Measurements from ENCODE around the gene PLA2G4D. TPM values are rescaled to one million over a fixed set of nuclear protein-coding genes. Genes with fewer than 3 reads are reported as not detected.

Gene PLA2G4D
- total RNA-seq, 1 experiment from 2014 or later: 0.24 TPM

DNA sequence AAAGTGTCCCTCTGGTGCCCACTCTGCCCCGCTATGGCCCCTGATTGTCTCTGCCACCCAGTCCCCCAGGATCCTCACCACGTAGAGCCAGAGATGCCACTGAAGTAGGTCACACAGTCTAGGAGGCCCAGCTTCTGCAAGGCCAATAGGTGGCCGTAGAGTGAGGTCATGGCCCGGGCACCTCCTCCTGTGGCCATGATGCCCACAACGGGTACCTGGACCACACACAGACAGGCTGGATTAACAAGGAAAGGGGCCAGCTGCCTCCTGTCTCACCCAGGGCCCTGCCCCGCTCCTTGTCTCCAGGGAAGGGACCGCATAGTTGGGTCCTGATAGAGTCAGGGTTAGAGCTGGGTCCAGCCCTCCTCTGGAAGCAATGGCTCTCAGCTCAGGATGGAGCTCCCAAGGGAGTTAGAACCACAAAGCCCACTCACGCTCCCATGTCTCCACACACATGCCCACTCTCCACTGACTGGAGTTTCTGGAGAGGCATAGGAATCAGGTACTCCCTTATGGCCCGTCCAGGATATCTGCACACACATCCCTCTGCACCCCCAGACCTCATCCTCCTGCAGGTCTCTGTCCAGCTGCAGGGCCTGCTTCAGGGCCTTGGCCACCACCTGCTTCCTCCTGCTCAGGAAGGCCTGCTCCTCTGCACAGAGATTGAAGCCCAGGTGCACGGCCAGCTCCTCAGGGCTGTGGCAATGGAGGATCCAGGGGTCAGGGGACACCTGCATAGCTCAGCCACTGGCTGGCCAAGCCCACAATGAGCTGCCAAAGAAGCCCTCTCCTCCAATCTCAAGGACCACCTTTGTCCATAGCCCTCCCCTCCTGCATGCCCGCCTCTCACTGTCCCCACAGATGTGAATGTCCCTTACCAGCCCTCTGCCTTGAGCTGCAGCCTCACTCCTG, 13.2 kb downstream of the PLA2G4D start (continued):
- TF ChIP-seq, protein P1, sequence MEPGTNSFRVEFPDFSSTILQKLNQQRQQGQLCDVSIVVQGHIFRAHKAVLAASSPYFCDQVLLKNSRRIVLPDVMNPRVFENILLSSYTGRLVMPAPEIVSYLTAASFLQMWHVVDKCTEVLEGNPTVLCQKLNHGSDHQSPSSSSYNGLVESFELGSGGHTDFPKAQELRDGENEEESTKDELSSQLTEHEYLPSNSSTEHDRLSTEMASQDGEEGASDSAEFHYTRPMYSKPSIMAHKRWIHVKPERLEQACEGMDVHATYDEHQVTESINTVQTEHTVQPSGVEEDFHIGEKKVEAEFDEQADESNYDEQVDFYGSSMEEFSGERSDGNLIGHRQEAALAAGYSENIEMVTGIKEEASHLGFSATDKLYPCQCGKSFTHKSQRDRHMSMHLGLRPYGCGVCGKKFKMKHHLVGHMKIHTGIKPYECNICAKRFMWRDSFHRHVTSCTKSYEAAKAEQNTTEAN (CRISPR knock-in tag; IDR thresholded peaks at IDR 0.05): no peak
- TF ChIP-seq, protein P2, sequence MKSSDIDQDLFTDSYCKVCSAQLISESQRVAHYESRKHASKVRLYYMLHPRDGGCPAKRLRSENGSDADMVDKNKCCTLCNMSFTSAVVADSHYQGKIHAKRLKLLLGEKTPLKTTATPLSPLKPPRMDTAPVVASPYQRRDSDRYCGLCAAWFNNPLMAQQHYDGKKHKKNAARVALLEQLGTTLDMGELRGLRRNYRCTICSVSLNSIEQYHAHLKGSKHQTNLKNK (CRISPR knock-in tag; IDR thresholded peaks at IDR 0.05): no peak
- TF ChIP-seq, protein P3, sequence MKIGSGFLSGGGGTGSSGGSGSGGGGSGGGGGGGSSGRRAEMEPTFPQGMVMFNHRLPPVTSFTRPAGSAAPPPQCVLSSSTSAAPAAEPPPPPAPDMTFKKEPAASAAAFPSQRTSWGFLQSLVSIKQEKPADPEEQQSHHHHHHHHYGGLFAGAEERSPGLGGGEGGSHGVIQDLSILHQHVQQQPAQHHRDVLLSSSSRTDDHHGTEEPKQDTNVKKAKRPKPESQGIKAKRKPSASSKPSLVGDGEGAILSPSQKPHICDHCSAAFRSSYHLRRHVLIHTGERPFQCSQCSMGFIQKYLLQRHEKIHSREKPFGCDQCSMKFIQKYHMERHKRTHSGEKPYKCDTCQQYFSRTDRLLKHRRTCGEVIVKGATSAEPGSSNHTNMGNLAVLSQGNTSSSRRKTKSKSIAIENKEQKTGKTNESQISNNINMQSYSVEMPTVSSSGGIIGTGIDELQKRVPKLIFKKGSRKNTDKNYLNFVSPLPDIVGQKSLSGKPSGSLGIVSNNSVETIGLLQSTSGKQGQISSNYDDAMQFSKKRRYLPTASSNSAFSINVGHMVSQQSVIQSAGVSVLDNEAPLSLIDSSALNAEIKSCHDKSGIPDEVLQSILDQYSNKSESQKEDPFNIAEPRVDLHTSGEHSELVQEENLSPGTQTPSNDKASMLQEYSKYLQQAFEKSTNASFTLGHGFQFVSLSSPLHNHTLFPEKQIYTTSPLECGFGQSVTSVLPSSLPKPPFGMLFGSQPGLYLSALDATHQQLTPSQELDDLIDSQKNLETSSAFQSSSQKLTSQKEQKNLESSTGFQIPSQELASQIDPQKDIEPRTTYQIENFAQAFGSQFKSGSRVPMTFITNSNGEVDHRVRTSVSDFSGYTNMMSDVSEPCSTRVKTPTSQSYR (CRISPR knock-in tag; IDR thresholded peaks at IDR 0.05): no peak
- TF ChIP-seq, protein P4, sequence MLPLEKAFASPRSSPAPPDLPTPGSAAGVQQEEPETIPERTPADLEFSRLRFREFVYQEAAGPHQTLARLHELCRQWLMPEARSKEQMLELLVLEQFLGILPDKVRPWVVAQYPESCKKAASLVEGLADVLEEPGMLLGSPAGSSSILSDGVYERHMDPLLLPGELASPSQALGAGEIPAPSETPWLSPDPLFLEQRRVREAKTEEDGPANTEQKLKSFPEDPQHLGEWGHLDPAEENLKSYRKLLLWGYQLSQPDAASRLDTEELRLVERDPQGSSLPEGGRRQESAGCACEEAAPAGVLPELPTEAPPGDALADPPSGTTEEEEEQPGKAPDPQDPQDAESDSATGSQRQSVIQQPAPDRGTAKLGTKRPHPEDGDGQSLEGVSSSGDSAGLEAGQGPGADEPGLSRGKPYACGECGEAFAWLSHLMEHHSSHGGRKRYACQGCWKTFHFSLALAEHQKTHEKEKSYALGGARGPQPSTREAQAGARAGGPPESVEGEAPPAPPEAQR (CRISPR knock-in tag; IDR thresholded peaks at IDR 0.05): no peak
- no peak for TF ChIP-seq GRHL2 (CRISPR knock-in tag; IDR thresholded peaks at IDR 0.05; ENCODE audit: insufficient replicate concordance, severe bottlenecking)
- no peak for TF ChIP-seq NFE2L1 (CRISPR knock-in tag; IDR thresholded peaks at IDR 0.05)
- TF ChIP-seq FOXP1 (CRISPR knock-in tag; IDR thresholded peaks at IDR 0.05; ENCODE audit: borderline replicate concordance): no peak
- TF ChIP-seq, protein P5, sequence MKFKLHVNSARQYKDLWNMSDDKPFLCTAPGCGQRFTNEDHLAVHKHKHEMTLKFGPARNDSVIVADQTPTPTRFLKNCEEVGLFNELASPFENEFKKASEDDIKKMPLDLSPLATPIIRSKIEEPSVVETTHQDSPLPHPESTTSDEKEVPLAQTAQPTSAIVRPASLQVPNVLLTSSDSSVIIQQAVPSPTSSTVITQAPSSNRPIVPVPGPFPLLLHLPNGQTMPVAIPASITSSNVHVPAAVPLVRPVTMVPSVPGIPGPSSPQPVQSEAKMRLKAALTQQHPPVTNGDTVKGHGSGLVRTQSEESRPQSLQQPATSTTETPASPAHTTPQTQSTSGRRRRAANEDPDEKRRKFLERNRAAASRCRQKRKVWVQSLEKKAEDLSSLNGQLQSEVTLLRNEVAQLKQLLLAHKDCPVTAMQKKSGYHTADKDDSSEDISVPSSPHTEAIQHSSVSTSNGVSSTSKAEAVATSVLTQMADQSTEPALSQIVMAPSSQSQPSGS (CRISPR knock-in tag; IDR thresholded peaks at IDR 0.05; ENCODE audit: borderline replicate concordance, low read depth): no peak
- no peak for TF ChIP-seq TP53 (CRISPR knock-in tag; IDR thresholded peaks at IDR 0.05)

DNA sequence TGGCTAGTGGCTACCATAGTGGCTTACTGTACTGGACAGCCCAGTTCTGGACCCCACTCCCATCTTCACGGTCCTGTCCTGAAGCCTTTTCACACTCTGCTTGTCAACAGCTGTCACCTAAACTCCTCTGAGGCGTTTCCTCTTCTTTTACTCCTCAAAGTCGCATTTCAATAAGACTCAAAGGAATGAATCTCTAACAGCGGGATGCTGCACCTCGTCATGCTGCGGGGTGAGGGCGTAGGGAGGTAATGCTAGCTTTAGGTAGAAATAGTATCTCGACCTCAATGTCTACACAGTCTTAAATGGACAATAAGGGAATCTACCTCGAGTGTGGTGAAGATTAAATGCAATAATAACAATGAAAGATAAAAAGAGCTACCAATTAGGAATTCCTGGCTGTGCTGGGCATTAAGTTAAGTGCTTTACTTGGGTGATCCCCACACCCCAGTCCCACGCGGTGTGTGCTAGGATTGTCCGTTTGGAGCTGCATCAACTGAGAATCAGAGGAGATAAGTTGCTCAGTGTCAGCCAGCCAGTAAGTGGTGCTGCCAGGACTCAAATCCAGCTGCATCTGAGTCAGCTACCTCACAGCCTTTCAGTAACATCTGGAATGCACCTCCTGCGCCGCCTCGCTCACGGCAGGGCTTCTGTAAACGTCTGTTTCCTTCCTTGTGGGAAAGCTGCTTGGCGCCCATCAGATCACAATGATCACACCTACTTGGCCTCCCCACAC, 14.0 kb downstream of the PLA2G4D start:
- no peaks in the 10 kb centered on the region for H3K9me3 Mint-ChIP-seq
- H3K27me3 Mint-ChIP-seq (ENCODE audit: low read depth): no peaks in the 10 kb centered on the region
- H3K4me1 Mint-ChIP-seq: peaks cover 33% of the 10 kb centered on the region
- DNase-seq (ENCODE audit: low spot score) (no peak), ATAC-seq (peak; percentile 14; the same call in 1 of the 2 replicates)
- CTCF ChIA-PET: interaction anchor here (0.9 to 10.6 kb wide), 14 partner anchors 7 to 305 kb away, joined by 3 to 164 read pairs (median 5); partner anchors contain the start of genes PLA2G4D and SPTBN5
- POLR2A ChIA-PET: interaction anchor here (0.7 kb wide), 1 partner anchor 91 kb away, joined by 3 read pairs; no protein-coding TSS in a partner anchor
- TF ChIP-seq NR3C1 (CRISPR knock-in tag; conservative IDR thresholded peaks at IDR 0.05; ENCODE audit: low read depth): no peak
- no peaks in the 10 kb centered on the region for H3K36me3 Mint-ChIP-seq
- H3K4me3 Mint-ChIP-seq: peak overlapping the region; percentile 21; the same call in 1 of the 2 replicates
- no peak overlapping the region for H3K27ac Mint-ChIP-seq

DNA sequence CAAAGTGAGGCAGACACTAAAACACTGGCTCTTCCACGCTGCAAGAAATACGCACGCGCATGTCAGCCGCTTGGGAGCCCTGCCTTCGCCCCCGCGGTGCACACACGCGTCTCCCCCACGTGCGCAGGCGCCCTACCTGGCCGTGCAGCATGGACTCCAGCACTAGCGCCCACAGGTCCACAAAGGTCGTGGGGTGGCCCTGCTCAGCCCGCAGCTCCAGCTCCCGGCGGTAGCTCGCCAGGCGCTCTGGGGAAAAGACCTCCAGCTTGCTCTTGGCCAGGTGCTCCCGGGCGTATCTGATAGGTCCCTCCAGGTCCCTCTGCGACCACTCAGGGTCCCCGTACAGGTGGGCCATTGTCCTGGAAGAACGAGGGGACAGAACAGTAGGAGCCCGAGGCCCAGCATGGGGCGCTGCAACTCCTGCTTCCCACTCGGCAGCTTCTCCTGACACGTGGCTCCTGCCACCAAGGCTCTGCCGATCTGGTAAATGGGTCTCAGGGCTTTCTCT, 14.9 kb downstream of the PLA2G4D start:
- DNase-seq (ENCODE audit: low spot score): no peak
- Mint-ChIP-seq H3K27ac (no peak overlapping the region), H3K4me3 (no peak overlapping the region), H3K36me3 (no peaks in the 10 kb centered on the region), H3K9me3 (no peaks in the 10 kb centered on the region), H3K4me1 (peaks cover 25% of the 10 kb centered on the region), H3K27me3 (ENCODE audit: low read depth) (no peaks in the 10 kb centered on the region)
- TF ChIP-seq ZNF121 (CRISPR knock-in tag; IDR thresholded peaks at IDR 0.05) (peak; percentile 73; the same call in 1 of the 2 replicates), ZNF138 (CRISPR knock-in tag; conservative IDR thresholded peaks at IDR 0.05) (no peak)
- ATAC-seq: no peak
- POLR2A ChIA-PET: no interaction called here
- CTCF ChIA-PET: interaction anchor here (0.8 to 10.6 kb wide), 8 partner anchors 11 to 306 kb away, joined by 3 to 164 read pairs (median 14); partner anchors contain the start of genes EHD4, PLA2G4D and SPTBN5
